GM18858 (cell line): Measurements from ENCODE around the gene HUS1.
"Not testable (repeated sequence)": the region's sequence is repeated elsewhere in the genome, so short reads cannot be mapped to it uniquely, and the experiment has no call there.

Experiments
- ATAC-seq: cut with Tn5 transposase; IDR thresholded peaks from one replicate; pipeline ENCODE4 v1.9.1; 2021; ENCODE audit not compliant: unreplicated experiment

The HUS1 gene

DNA sequence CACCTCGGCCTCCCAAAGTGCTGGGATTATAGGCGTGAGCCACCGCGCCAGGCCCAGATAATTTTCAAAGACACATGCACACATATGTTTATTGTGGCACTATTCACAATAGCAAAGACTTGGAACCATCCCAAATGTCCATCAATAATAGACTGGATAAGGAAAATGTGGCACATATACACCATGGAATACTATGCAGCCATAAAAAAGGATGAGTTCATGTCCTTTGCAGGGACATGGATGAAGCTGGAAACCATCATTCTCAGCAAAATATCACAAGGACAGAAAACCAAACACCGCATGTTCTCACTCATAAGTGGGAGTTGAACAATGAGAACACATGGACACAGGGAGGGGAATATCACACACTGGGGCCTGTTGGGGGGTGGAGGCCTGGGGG is 1.2 kb upstream of the HUS1 start:
- not testable (repeated sequence) for ATAC-seq

DNA sequence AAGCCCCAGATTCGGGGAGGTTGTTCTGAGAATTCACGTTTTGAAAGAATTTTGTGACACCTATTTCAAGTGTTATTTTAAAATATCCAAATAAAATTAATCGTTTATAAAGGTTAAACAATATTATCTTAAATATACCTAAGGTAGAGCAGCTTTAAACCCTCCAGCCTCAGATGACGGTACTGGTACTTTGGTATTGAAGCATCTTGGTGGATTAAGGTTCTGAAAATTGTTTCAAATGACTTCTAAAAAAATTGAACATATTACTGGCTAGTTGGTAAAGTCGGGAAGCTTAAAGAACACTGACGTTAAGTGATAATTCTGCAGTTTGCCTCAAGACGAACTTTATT is 392 bp upstream of the HUS1 start:
- ATAC-seq, result no peak

DNA sequence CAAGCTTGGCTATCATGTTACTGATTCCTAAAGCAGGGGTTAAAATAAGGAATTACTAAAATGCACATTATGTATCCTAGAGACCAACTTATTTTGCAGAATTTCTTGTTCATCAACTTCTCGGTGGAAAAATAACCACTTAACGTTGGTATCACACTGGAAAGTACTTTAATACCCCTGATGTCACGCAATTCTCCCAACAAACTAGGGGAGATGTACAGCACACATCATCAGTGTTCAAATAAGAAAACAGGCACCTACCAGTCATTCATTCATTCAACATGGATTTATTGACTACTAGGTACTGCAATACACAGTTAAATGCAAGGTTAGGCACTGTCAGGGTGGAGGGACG is 648 bp downstream of the HUS1 start:
- ATAC-seq, result no peak

DNA sequence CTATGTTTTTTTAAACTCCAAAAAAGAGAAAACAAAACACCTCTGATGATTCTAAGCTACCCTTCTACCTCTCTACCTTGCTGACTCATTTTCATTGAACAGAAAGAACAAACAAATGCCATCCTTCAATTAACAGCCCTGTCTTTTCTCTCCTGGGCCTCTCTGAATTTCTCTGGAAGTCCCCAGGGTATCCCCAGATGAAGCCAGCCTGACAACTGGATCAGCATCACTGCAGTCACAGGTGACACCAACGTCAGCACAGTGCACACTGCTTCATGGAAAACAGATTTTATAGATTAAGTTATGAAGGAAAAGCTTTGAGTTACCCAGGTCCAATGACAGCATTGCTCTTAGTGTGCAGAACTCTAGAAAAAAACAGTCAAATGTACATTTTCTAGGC is 5.7 kb downstream of the HUS1 start:
- ATAC-seq, result no peak

DNA sequence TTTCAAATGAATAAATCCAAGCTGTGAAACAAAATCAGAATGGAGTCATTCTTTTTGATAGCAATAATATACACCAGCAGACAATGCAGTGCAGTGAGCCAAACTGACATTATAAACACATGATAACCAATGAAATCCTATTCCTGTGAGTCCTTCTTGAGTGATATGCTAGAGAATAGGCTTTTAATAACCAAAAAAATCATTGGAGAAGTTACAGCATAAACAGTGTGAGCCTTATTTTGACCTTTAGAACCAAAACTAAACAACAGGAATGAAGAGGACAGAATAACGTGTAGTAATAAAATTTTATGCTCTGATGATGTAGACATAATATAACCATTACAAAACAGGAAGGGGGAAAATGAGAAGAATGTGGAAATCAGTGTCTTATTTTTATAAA is 8.7 kb downstream of the HUS1 start:
- no peak for ATAC-seq

DNA sequence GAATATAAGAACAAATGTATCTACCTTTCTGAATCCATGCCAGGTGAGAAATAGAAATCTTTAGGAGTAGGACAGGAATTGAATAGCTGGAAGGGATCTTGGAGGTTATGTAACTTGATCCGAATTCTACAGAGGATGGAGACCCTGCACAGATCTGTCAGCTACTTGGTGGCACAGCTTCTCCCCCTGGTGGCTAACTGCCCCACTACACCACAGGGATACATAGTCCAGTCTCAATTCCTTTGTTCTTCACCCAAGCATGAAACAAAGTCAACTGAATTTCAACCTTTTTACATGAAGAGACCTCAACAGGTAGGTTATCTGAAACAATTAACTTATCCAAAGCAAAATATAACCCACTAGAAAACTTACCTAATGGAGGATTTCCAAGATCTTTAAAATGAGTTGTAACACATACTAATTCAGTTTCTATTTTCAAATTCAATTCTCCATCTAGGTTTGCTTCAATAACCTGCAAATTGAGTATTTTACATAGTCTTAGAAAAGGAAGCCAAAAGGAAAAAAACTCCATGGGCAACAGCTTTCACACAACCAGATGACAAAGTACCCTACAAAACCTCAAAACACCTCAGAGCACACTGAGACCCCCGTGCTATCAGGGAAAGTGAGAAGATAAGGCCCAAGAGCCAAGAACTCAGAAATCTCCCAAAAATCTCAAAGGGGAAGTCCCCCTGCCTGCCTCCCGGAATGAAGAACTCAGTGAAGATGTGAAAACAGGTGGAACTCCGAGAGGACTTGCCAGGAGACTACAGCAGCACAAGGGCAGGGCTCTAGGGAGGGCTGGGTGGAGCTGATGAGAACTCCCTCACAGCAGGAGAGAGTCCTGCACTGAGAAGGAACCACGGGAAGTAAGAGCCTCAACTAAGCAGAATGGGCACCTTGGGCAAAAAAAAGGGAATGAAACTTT is 10.3 kb downstream of the HUS1 start:
- ATAC-seq, result peak; percentile 71

DNA sequence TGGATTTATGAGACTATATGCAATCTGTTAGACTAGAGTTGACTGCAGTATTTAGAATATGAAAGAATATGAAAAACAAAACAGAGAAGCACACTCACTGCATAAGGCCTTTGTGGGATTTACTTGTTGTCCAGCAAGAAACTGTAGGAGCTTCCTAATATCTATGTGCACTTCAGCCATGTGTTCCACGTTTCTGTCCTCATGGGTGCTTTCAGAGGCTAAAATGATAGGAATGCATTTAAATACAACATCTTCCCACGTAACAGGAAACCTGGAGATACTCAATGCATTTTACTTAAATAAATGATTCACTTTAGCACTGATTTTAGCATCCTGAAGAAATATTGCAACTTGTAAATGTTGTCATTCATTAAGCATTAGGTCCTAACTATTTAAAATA is 11.7 kb downstream of the HUS1 start:
- no peak for ATAC-seq

DNA sequence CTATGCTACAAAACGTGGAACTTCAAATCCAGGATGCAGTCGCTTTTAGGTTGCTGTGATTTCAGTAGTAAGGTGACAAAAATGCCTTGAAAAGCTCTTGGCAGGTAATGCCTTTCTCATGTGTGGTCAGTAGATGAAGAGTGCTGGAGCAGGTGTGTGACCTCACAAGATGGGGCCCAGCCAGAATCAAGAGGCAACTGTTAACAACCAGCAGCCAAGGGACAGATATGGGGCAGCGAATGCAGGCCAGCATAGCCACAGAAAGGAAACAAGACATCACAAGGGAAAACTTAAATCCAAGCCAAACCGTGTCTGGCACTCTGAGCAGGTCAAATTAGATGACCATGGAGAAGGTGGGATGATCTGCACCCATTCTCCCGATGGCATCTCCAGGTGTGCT is 12.3 kb downstream of the HUS1 start:
- ATAC-seq, result no peak

DNA sequence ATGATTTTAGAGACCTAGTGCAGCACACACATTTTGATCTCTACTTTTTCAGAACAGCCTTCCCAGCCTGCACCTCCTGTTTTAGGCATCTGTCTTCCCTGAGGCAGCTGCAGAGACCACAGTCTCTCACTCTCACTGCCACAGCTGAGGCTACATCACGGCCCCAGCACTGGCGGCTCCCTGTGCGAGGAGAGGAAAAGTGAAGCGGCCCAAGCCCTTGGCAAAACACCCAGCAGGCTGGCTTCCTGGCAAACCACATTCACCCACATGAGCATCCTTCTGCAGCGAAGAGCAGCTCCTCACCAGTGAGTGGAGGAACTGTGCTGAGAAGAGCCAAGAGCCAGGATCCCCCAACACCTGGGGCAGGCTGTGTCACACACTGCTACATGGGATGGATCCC is 14.0 kb downstream of the HUS1 start:
- ATAC-seq, result no peak

DNA sequence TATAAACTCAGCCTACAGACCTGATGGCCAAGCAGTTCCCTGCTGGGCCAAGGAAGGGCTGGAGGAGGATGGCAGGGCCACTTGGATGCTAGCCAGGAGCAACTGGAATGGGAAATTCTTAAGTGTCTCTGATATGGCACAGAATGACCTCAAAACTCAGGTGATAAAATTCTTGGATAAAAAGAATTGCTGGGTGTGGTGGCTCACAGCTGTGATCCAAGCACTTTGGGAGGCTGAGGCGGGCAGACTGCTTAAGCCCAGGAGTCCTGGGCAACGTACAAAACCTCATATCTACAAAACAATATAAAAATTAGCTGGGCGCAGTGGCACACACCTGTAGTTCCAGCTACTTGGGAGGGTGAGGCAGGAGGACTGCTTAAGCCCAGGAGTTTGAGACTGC is 17.2 kb downstream of the HUS1 start:
- ATAC-seq, result no peak

DNA sequence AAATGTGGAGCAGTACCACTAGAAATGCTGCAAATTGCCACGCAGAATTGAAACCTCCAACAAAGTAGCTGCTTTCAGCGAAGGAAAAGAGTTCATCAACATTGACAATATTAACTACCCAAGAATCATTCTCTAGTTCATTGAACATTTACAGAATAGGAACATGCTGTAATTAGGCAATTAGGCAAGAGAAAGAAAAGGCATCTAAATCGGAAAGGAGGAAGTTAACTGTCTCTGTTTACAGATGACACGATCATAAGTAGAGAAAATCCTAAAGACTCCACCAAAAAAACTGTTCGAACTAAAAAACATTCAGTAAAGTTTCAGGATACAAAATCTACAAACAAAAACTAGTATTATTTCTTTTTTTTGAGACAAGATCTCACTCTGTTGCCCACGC is 22.3 kb downstream of the HUS1 start:
- ATAC-seq, result no peak

DNA sequence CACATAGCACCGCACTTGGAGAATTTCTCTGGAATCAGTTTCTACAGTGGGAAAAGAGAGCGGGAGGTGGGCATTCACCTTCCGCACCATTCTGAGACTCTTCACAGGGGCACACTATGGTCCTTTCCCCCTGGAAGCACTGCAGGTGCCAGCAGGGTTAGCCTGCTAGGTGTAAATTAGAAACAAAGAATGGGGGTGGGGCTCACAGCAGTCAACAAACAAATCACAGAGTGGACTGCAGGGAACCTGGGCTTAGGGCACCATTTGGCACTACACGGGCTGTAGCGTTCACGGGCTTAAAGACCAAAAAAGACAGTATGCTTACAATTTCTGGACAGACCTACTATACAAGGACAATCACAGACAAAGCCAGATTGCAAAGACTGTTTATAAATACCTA is 23.2 kb downstream of the HUS1 start:
- no peak for ATAC-seq

DNA sequence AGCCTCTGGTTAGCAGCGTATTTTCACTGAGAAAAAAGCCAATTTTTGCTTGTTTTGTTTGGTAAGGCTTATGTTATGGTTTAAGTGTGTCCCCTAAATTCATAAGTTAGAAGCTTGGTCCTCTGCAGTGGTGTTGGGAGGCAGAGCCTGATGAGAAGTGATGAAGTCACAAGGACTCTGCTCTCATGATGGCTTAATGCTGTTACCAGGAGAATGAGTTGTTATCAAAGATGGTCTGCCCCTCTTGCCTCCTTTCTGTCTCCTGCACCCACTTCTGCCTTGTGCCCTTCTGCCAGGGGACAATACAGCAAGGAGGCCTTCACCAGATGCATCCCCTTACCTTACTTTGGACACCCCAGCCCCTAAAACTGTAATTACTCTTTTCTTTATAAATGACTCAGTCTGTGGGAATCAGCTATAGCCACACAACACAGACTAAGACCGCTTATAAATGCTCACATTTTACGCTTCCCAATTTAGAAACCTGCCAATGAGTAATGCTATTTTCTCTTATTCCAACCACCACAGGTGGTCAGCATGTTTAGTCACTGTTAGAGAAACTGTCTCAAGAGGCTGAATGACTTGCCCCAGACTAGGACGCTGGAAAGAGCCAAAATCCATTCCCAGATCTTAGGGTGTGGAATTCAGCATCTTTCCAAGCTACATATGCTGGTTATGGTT is 25.0 kb downstream of the HUS1 start:
- no peak for ATAC-seq

DNA sequence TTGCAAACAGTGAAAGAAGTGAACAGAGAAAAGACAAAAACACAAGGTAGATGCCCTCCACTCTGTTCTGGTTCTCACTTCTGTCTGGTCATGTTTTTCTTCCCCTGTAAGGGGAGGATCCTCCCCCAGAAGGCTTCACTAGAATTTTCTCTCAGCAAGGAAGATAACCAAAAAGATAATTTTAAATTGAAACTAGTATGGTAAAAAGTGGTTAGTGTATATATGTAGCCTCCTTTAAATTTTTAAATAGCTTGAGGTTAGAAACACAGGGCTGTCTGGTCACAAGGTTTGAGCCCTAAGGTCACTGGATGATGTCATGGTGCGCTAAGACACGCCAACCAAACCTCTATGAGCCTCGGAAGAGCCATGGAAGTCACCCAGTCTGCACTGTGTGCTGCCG is 25.6 kb downstream of the HUS1 start:
- no peak for ATAC-seq

DNA sequence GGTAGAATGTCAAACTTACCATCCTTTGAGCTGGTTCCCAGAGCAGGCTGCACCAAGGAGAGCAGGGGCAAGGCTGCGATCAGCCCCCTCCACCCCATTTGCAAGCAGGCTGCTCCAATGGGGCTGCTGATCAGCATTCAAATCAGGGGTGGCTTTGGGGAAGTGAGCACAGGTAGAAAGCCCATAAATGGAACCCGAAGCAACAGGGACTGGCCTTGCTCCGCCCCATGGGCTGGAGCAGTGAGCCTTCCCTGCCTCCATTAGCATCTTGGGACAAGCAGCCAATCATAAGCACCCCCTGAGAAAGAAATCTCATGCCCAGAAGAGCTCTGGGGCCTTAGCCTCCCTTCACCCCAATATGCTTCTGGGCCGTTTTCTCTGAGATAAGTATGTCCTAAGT is 27.2 kb downstream of the HUS1 start:
- no peak for ATAC-seq

DNA sequence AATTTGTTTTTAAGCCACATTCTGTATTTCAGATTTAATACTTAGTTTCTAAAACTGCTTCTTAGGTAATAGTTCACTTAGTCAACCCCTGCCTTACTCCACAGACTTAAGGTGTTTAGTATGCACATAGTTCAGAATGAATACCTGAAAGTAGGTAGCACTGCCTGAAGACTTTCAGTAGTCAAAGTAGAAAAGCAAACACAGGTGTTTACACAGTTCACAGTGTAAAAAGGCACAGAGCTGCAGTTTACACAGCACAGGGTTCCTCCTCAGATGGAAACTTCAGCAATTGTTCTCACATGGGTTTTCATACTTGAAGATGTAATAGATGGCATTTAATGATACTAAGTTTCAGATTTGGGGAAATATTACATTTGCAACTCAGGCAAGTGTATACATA is 28.0 kb downstream of the HUS1 start:
- ATAC-seq, result no peak

DNA sequence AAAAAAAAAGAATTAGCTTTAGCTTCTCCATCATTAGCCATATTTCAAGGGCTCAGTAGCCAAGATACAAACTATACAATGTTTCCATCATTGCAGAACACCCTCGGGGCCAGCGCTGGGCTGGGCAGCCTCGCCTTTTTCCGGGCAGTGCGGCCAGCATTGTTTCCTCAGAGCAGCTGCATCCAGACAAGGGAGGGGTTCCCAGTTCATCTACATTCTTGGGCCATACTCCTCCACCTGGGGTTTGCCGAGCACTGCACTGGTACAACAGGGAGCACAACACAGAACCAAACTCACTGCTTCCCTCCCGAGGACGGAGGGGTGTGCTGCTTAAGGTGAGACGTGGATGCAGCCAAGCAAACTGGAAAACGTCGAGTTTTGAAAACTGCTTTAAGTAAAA is 28.7 kb downstream of the HUS1 start:
- no peak for ATAC-seq

DNA sequence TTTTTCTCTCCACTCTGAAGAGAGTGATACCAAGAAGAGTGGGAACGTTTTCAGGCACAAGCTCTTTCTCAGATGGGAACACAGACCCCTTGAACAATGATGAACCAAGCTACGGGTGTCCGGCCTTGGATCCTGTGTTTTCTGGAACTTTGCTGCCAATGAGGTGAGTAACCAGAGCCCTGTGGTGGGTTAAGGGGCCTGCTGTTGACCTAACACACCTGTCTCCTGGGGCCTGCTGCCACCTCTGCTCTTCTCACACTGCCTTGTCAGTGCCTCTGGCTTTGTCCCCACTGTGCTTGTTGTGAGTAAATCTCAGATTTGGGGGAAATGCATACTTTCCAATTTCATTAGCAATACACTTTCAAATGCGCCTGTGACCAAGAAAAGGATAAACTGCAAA is 29.7 kb downstream of the HUS1 start:
- ATAC-seq, result no peak

DNA sequence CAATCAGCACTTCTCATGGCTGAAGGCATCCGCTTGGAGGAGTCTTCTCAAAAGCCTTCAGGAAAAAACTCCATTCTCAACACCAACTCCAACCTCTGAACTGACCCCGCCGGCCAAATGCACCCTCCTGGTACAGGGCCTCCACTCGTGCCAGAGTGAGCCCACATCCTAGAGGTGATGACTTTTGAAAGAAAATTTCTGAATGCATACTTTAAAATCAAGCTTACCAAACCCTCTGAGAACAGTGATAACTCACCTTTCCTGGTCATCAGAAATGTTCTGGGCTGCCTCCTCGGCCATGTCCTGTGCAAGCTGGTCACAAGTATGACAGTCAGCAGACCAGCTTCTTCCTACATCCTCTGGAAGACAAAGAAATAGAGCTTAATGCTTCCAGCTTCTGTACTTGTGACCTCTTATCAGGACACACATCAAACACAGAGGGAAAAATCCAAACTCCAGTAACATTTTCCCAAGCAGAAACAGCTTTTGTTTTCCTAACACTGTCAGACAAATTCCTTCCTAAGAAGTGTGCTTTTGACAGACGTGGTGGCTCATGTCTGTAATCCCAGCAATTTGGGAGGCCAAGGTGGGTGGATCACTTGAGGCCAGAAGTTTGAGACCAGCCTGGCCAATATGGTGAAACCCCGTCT is 31.1 kb downstream of the HUS1 start, which contains the start of gene PKD1L1:
PKD1L1 (minus strand) TSS at position 326 of the 650 bp plus-strand sequence; CDS start at position 300, 26 bp downstream.
- no peak for ATAC-seq

DNA sequence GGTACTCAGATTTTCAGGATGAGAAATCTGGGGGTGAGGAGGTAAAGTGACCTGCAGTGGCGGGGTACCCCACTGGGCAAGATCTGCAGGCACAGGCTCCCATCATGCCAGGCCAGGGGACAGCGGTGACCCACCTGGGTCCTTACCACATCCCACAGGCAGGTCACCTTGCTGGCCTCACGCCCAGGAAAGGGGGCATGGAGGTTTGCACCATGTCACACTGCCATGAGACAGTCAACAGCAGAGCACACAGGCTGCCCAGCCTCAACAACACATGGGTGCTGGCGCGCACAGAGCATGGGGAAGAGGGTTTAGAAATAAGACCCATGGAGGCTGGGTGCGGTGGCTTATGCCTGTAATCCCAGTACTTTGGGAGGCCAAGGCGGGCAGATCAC is 32.1 kb downstream of the HUS1 start:
- ATAC-seq, result no peak

DNA sequence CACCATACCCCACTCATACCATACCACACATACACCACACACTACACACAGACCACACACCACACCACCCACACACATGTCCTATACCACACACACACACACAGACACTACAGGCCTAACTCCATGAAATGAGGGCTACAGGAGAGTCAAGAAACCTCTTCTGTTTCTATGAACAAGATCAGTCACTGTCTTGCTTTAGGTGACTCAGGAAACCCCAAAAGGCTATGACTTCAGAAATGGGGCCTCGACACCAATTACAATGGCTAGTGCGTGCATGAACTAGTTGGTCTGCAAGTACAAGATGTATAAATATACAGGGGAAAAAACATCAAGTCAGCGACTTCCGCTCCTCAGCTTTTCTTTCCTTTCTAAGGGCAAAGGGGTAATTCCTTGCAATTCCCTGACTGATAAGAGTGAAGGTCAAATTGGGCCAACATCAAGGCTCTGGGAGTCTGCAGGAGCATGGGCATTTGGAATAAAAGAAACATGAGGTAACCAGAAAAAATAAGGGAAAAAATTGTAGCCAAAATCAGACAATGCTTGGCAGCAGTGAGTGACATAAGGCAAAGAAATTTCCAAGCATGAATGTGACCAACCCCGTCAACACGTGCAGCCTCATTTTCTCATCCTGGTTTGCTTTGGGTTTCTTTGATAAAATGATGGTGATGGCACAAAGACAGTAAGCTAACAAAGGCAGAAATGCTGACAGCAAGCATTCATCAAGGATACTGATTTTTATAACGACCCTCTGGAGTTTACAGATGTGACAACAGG is 32.6 kb downstream of the HUS1 start:
- no peak for ATAC-seq
